Right kidney (tissue), 1 donor: Measurements from ENCODE around the gene GPC2.

Source experiments
- DNase-seq: peaks from one replicate; pipeline ENCODE4 v3.0.0-alpha.2; 2016

The GPC2 gene

GRCh38 chr7:100122568-100122967 lies 54.6 kb downstream of the GPC2 start:
- no peak for DNase-seq

GRCh38 chr7:100122067-100122466 lies 55.1 kb downstream of the GPC2 start:
- DNase-seq = no peak

GRCh38 chr7:100120733-100121036 lies 56.5 kb downstream of the GPC2 start:
- DNase-seq = no peak

- no peak for DNase-seq
These were observed 57.0 kb downstream of the GPC2 start for GRCh38 chr7:100119970-100120732.
